Trophoblast cell (in vitro differentiated cells and primary cell): ENCODE measurements around the gene TPH1.

Experiments
- DNase-seq, 2 donors: peaks; one replicate each; pipeline ENCODE4 v3.0.0-alpha.2; 2016
- H2AFZ ChIP-seq: 2 replicates; pipeline ENCODE4 v1.6.1; 2013; ENCODE audit warnings: low read length, moderate library complexity, mild to moderate bottlenecking; ENCODE audit not compliant: insufficient read depth, poor library complexity
- H2AK5ac ChIP-seq: 2 replicates; pipeline ENCODE4 v1.6.1; 2013; ENCODE audit warnings: mild to moderate bottlenecking, low read length
- H2BK120ac ChIP-seq: 2 replicates; pipeline ENCODE4 v1.6.1; 2013; ENCODE audit warnings: low read length, mild to moderate bottlenecking, moderate library complexity; ENCODE audit not compliant: insufficient read depth, poor library complexity
- H2BK12ac ChIP-seq: 2 replicates; pipeline ENCODE4 v1.6.1; 2013; ENCODE audit warnings: mild to moderate bottlenecking, low read length, moderate library complexity
- H2BK5ac ChIP-seq: 2 replicates; pipeline ENCODE4 v1.6.1; 2013; ENCODE audit warnings: low read length, low read depth, moderate library complexity, mild to moderate bottlenecking; ENCODE audit not compliant: poor library complexity
- H3K14ac ChIP-seq: 2 replicates; pipeline ENCODE4 v1.6.1; 2013; ENCODE audit warnings: mild to moderate bottlenecking, low read length
- H3K18ac ChIP-seq: 2 replicates; pipeline ENCODE4 v1.6.1; 2013; ENCODE audit warnings: mild to moderate bottlenecking, low read length
- H3K23ac ChIP-seq: 2 replicates; pipeline ENCODE4 v1.6.1; 2013; ENCODE audit warnings: low read length
- H3K27ac ChIP-seq: 2 replicates; pipeline ENCODE4 v1.5.1; 2013; ENCODE audit warnings: low read depth, mild to moderate bottlenecking, inconsistent platforms, low read length, moderate library complexity
- H3K27me3 ChIP-seq: 2 replicates; pipeline ENCODE4 v1.6.1; 2013; ENCODE audit warnings: inconsistent platforms, mild to moderate bottlenecking, low read length, moderate library complexity; ENCODE audit not compliant: insufficient read depth
- H3K36me3 ChIP-seq, 2 experiments: 1 replicate in 1 of 2; 2 replicates in 1 of 2; pipeline ENCODE4 v1.6.1; 2013; ENCODE audit warnings: low read length in 2 of 2, mild to moderate bottlenecking in 2 of 2, moderate library complexity in 1 of 2; ENCODE audit not compliant: insufficient read depth in 2 of 2, control insufficient read depth in 1 of 2
- H3K4ac ChIP-seq: 2 replicates; pipeline ENCODE4 v1.6.1; 2013; ENCODE audit warnings: low read depth, mild to moderate bottlenecking, low read length, moderate library complexity
- H3K4me1 ChIP-seq, 2 experiments: 1 replicate in 1 of 2; 2 replicates in 1 of 2; pipeline ENCODE4 v1.6.1; 2013; ENCODE audit warnings: low read length in 2 of 2, mild to moderate bottlenecking in 2 of 2, moderate library complexity in 1 of 2; ENCODE audit not compliant: insufficient read depth in 2 of 2, control insufficient read depth in 1 of 2
- H3K4me2 ChIP-seq: 2 replicates; pipeline ENCODE4 v1.6.1; 2013; ENCODE audit warnings: inconsistent platforms, mild to moderate bottlenecking, low read length, moderate library complexity
- H3K4me3 ChIP-seq: 2 replicates; pipeline ENCODE4 v1.5.1; 2013; ENCODE audit warnings: mild to moderate bottlenecking, low read depth, low read length, inconsistent platforms
- H3K79me1 ChIP-seq: one replicate; pipeline ENCODE4 v1.6.1; 2013; ENCODE audit warnings: low read length
- H3K79me2 ChIP-seq: 2 replicates; pipeline ENCODE4 v1.6.1; 2013; ENCODE audit warnings: low read length, mild to moderate bottlenecking; ENCODE audit not compliant: control insufficient read depth, insufficient read depth, poor library complexity
- H3K9ac ChIP-seq: 2 replicates; pipeline ENCODE4 v1.6.1; 2013; ENCODE audit warnings: mild to moderate bottlenecking, low read length
- H3K9me3 ChIP-seq: 2 replicates; pipeline ENCODE4 v1.6.1; 2013; ENCODE audit warnings: low read depth, mild to moderate bottlenecking, control low read depth, inconsistent platforms, low read length; ENCODE audit not compliant: insufficient read depth
- H4K12ac ChIP-seq: 2 replicates; pipeline ENCODE4 v1.6.1; 2013; ENCODE audit warnings: low read depth, mild to moderate bottlenecking, low read length, moderate library complexity
- H4K8ac ChIP-seq: 2 replicates; pipeline ENCODE4 v1.6.1; 2013; ENCODE audit warnings: low read depth, mild to moderate bottlenecking, low read length, moderate library complexity
- H4K91ac ChIP-seq: one replicate; pipeline ENCODE4 v1.6.1; 2013; ENCODE audit warnings: low read depth, mild to moderate bottlenecking, low read length, moderate library complexity
- WGBS: extraction: QIAGEN DNeasy Blood & Tissue Kit; methylation state at CpG from one replicate; pipeline ENCODE4 v1.1.7; 2013; ENCODE audit warnings: missing lambda C conversion rate; ENCODE audit not compliant: insufficient read length, insufficient coverage; ENCODE audit errors: extremely low coverage; 5-methylcytosine and 5-hydroxymethylcytosine counted together

Gene TPH1

DNA sequence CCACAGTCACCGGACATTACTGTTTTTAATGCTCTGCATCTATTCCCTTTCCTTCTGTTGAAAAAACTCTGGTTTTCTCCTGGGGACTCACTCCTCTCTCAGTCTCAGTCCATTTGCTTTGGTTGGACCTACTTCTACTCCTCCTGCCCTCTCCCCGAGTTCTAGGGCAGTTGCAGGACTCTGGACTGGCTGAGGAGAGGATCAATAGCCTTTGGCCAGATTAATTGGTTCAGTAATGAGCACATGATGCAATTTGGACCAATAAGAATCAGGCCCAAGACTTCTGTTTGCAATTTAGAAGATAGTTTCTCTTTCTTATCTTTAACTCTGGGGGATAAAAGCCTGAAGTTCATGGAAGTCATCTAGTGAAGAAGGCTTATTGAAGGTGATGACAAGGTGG lies 15.3 kb upstream of the TPH1 start:
- Histone ChIP-seq H3K18ac (no peak overlapping the region), H3K4me3 (no peak overlapping the region), H4K12ac (no peak overlapping the region), H3K79me2 (no peaks in the 10 kb centered on the region), H3K27me3 (no peaks in the 10 kb centered on the region), H3K4me1 (peaks cover 0 to 7% of the 10 kb centered on the region in 2 experiments), H3K27ac (no peak overlapping the region), H2BK5ac (no peak overlapping the region), H3K23ac (no peak overlapping the region), H3K9ac (no peak overlapping the region), H3K4me2 (no peak overlapping the region), H2AK5ac (no peak overlapping the region), H2AFZ (no peak overlapping the region), H3K4ac (no peak overlapping the region), H3K9me3 (no peaks in the 10 kb centered on the region), H3K14ac (no peak overlapping the region), H4K91ac (no peak overlapping the region), H2BK12ac (no peak overlapping the region), H3K36me3 (no peaks in the 10 kb centered on the region), H4K8ac (no peak overlapping the region), H3K79me1 (no peaks in the 10 kb centered on the region), H2BK120ac (no peak overlapping the region)
- no peak for DNase-seq
- no CpG with 5 or more reads among the region's 2 CpGs for WGBS

DNA sequence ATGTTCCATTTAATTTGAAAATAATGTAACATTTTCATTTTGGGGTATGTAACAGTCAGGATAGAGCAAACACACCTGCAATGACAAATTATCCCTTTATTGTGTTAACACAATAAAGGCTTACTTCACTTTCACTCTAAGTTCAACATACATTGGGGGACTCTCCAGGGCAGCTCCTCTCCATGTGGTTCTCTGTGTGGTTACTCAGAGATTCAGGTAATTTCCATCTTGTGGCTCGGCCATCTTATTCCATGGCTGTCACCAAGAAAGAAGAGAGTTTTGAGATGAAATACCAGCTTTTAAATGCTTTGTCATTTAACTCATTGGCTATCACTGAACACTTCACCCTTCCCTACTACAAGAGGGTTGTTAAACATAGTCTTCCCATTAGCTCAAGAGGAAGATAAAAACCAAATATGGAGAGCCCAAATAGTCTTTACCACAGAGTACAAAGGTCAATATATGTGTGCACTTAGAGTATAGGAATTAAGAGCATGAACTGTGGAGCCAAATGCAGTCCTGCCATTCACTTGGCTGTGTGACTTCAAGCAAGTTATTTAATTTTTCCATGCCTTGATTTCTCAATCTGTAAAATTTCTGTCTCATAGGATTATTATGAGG lies 10.6 kb upstream of the TPH1 start:
- H3K9me3 ChIP-seq = no peaks in the 10 kb centered on the region
- H3K14ac ChIP-seq = no peak overlapping the region

DNA sequence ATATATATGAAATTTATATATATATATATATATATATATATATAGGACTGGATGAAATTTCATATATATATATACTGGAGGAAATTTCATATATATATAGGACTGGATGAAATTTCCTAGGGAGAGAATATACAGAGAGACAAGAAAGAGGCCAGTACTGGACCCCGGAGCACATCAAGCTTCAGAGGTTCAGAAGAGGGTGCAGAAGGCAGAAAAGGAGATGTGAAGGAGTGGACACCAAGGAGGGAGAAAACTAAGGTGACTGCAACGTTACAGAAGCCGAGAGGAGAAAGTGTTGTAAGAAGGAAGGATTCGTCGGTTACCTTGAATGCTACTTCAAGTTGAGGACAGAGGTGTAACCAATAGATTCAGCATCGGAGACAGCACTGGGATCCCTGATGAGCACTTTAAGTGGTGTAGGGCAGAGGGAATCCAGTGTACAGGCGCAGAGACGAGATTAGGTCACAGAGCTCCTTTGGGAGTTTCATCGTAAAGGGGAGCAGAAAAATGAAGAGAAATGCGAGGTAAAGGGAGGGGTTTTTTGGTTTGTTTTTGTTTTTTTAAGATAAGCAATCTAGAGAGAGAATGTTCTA lies 8.5 kb upstream of the TPH1 start:
- Histone ChIP-seq H3K4me3 (no peak overlapping the region), H4K91ac (no peak overlapping the region), H4K12ac (no peak overlapping the region), H3K4ac (no peak overlapping the region), H3K79me2 (no peaks in the 10 kb centered on the region), H3K4me2 (no peak overlapping the region), H2BK120ac (no peak overlapping the region), H3K79me1 (no peaks in the 10 kb centered on the region), H3K36me3 (no peaks in the 10 kb centered on the region), H3K27me3 (no peaks in the 10 kb centered on the region), H2BK12ac (no peak overlapping the region), H2BK5ac (no peak overlapping the region), H3K9me3 (no peaks in the 10 kb centered on the region), H3K4me1 (no peaks in the 10 kb centered on the region), H4K8ac (no peak overlapping the region), H3K27ac (no peak overlapping the region), H2AK5ac (no peak overlapping the region), H3K9ac (no peak overlapping the region), H2AFZ (no peak overlapping the region), H3K14ac (no peak overlapping the region), H3K23ac (no peak overlapping the region), H3K18ac (no peak overlapping the region)
- DNase-seq = no peak
- 100% methylated on average over 1 of the region's 10 CpGs for WGBS

More for the DNA sequence above, 10.6 kb upstream of the TPH1 start:
- Histone ChIP-seq H3K4ac (no peak overlapping the region), H3K9ac (no peak overlapping the region), H2BK120ac (no peak overlapping the region), H4K8ac (no peak overlapping the region), H3K23ac (no peak overlapping the region), H4K12ac (no peak overlapping the region), H2AFZ (no peak overlapping the region), H3K79me2 (no peaks in the 10 kb centered on the region), H3K4me2 (no peak overlapping the region), H3K27me3 (no peaks in the 10 kb centered on the region), H2BK5ac (no peak overlapping the region), H4K91ac (no peak overlapping the region), H3K4me3 (no peak overlapping the region), H3K4me1 (no peaks in the 10 kb centered on the region), H3K79me1 (no peaks in the 10 kb centered on the region), H3K27ac (no peak overlapping the region), H2BK12ac (no peak overlapping the region), H3K36me3 (no peaks in the 10 kb centered on the region), H2AK5ac (no peak overlapping the region), H3K18ac (no peak overlapping the region)
- WGBS = no CpG with 5 or more reads among the region's 1 CpG
- no peak for DNase-seq

DNA sequence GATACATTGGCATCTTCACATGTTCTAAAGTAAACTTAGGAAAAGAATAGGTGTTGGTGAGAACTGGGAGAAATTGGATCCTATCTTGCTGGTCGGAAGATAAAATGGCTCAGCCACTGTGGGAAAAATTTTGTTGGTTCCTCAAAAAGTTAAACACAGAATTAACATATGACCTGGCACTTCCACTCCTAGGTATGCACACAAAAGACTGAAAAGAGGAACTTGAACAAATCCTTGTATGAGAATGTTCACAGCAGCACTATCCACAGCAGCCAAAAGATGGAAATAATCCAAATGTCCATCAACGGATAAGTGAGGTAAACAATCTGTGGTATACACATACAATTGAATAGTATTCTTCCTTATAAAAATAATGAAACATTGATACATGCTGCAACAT lies 4.8 kb upstream of the TPH1 start:
- H3K9ac ChIP-seq = no peak overlapping the region
- no peak overlapping the region for H2AK5ac ChIP-seq
- no peaks in the 10 kb centered on the region for H3K4me1 ChIP-seq
- no peak overlapping the region for H2AFZ ChIP-seq
- no peak for DNase-seq
- H3K27me3 ChIP-seq = peaks cover 9% of the 10 kb centered on the region
- H3K4me3 ChIP-seq = no peak overlapping the region
- H3K23ac ChIP-seq = no peak overlapping the region
- no peak overlapping the region for H2BK12ac ChIP-seq
- H4K91ac ChIP-seq = no peak overlapping the region
- no peak overlapping the region for H2BK5ac ChIP-seq
- H3K14ac ChIP-seq = no peak overlapping the region
- no peaks in the 10 kb centered on the region for H3K79me2 ChIP-seq
- H3K79me1 ChIP-seq = no peaks in the 10 kb centered on the region
- H3K18ac ChIP-seq = no peak overlapping the region
- no peak overlapping the region for H3K4me2 ChIP-seq
- H4K8ac ChIP-seq = no peak overlapping the region
- H2BK120ac ChIP-seq = no peak overlapping the region
- no peaks in the 10 kb centered on the region for H3K36me3 ChIP-seq
- no CpG with 5 or more reads among the region's 2 CpGs for WGBS
- H3K9me3 ChIP-seq = no peaks in the 10 kb centered on the region
- H3K27ac ChIP-seq = no peak overlapping the region
- H3K4ac ChIP-seq = no peak overlapping the region
- H4K12ac ChIP-seq = no peak overlapping the region
